GM18519 (cell line): ENCODE data around the gene NCSTN.
"Not testable (repeated sequence)": the region's sequence is repeated elsewhere in the genome, so short reads cannot be mapped to it uniquely, and the experiment has no call there.

Experiments used
- ATAC-seq: cut with Tn5 transposase; IDR thresholded peaks from one replicate; pipeline ENCODE4 v1.9.1; 2021; ENCODE audit warnings: mild to moderate bottlenecking, moderate library complexity; ENCODE audit not compliant: unreplicated experiment, low FRiP score

NCSTN gene

DNA sequence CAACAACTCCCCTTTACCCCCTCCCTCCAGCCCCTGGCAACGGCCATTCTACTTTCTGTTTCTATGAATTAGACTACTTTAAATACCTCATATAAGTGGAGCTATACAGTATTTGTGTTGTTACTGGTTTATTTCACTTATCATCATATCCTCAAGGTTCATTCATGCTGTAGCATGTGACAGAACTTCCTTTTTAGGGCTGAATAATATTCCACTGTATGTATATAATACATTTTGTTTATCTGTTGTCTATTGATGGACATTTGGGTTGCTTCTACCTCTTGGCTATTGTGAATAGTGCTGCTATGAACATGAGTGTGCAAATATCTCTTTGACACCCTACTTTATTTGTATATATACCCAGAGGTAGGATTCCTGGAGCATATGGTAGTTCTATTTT is 25.9 kb downstream of the NCSTN start:
- no peak for ATAC-seq

- ATAC-seq: no peak
These were observed 27.6 kb downstream of the NCSTN start for GRCh38 chr1:160370561-160371345.

GRCh38 chr1:160371346-160371631 is 28.1 kb downstream of the NCSTN start:
- no peak for ATAC-seq

- ATAC-seq: no peak
These were observed 28.6 kb downstream of the NCSTN start for GRCh38 chr1:160371756-160372155.

- no peak for ATAC-seq
These were observed 30.5 kb downstream of the NCSTN start for GRCh38 chr1:160373696-160374095.

GRCh38 chr1:160374306-160375110 is 31.3 kb downstream of the NCSTN start:
- no peak for ATAC-seq

GRCh38 chr1:160375788-160376524 is 32.8 kb downstream of the NCSTN start:
- ATAC-seq: no peak

DNA sequence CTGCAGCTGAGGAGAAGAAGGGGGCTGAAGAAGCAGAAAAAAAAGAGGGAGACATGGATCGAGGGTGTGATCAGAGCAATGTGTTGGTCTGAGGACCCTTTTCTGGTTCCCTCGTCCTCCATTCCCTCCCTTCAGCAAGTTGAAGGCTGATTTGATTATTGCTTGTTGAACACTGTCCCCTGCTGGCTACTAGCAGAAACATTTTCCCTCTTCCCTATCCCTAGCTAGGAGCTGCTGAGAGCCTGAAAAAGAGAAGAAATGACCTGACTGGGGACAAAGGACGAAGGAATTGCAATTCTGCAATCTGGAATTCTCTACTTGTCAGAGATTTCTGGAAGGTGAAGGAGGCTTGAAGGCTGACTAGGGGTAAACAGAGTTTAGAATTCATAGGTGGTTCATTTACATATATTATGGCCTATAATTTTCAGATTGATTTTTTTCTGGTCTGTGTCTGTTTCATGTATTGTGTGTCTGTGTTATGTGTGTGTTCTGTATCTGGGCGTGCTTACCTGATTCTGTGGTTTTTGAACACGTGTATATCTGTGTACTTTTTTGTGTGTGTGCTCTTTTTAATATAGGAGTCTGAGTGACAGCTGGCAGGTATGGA is 33.4 kb downstream of the NCSTN start:
- no peak for ATAC-seq

DNA sequence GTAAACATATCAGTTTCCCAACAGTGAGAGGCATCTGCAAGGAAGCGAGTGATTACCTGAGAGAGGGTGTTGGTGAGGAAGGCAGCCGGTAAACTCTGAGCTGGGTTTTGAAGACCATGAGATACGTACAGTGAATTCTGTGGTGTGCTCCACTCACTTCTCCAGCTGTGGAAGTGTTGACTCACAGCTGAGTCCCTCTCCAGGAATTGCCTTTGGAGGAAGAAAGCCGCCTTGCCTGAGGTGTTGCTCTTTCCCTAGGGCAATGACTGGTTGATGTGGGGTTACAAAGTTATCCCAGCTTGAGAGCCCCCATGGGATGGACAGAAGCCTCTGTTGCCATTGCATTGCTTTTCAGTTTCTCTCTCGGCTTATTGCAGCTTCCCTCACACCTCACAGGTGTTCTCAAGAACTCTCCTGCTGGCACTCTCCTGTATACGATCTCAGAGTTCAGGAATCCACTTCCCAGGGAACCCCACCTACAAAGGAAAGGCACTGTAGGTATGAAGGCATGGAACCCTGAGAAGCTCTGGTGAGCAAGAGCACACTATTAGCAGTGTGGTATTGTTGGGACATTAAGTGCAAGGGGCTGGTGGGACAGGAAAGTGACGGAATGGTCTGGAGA is 34.5 kb downstream of the NCSTN start:
- no peak for ATAC-seq

DNA sequence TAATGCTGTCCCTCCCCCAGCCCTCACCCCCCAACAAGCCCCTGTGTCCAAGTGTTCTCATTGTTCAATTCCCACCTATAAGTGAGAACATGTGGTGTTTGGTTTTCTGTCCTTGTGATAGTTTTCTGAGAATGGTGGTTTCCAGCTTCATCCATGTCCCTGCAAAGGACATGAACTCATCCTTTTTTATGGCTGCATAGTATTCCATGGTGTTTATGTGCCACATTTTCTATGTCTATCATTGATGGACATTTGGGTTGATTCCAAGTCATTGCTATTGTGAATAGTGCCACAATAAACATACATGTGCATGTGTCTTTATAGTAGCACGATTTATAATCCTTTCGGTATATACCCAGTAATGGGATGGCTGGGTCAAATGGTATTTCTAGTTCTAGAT is 41.6 kb downstream of the NCSTN start:
- not testable (repeated sequence) for ATAC-seq

GRCh38 chr1:160388406-160388805 is 45.2 kb downstream of the NCSTN start:
- ATAC-seq: not testable (repeated sequence)

- ATAC-seq: no peak
These were observed 51.5 kb downstream of the NCSTN start for GRCh38 chr1:160394673-160395072.

GRCh38 chr1:160397651-160398050 is 54.5 kb downstream of the NCSTN start:
- no peak for ATAC-seq

DNA sequence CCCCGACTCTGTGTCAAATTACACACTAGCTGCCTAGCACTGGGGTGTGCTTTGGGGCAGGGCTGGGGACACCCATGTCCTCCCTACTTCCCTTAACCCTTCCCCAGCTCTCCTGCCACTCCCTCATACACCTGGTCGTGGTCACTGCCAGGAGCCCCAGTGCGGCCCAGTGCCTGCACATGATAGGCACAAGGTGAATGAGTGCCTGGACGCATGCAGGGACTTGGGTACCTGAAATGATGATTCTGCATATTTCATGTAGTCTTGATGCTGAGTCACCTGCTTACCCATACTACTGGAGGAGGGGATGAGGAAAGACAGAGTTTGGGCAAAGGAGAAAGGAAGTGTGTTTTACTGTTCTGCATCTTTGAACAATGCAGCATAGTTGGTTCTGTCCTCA is 55.6 kb downstream of the NCSTN start:
- no peak for ATAC-seq

- ATAC-seq: no peak
These were observed 56.5 kb downstream of the NCSTN start for GRCh38 chr1:160399544-160400222.

- ATAC-seq: no peak
These were observed 57.1 kb downstream of the NCSTN start, which contains the start of gene VANGL2 for GRCh38 chr1:160400223-160400645. Gene VANGL2, plus strand, starts transcription at chr1:160400564. Its CDS starts 15,274 bp downstream, at chr1:160415838.

- no peak for ATAC-seq
These were observed 57.7 kb downstream of the NCSTN start for GRCh38 chr1:160400646-160401486.

DNA sequence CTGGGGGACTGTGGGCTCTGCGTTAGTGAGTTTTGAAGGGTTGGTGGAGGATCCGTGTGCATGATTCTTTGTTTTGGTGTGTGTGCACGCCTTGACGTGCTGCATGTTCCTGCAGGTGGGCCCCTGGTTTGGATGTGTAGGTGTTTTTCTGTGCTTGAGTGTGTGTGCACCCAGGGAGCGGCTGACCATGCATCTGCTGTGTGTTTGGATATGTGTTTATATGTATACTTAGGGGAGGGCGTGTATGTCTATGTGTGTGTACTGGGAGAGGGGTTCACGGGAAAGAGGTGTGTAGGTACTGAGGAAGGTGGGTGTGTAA is 58.3 kb downstream of the NCSTN start:
- ATAC-seq: no peak
